ENCODE data around the gene VSX1. TPM values are rescaled to one million over a fixed set of nuclear protein-coding genes. Genes with fewer than 3 reads are reported as not detected.
A peak's percentile ranks its signal among the peaks of the same experiment; 100 is the strongest.

Gene VSX1
- total RNA-seq, 4 donors from 2014 or later = not detected

DNA sequence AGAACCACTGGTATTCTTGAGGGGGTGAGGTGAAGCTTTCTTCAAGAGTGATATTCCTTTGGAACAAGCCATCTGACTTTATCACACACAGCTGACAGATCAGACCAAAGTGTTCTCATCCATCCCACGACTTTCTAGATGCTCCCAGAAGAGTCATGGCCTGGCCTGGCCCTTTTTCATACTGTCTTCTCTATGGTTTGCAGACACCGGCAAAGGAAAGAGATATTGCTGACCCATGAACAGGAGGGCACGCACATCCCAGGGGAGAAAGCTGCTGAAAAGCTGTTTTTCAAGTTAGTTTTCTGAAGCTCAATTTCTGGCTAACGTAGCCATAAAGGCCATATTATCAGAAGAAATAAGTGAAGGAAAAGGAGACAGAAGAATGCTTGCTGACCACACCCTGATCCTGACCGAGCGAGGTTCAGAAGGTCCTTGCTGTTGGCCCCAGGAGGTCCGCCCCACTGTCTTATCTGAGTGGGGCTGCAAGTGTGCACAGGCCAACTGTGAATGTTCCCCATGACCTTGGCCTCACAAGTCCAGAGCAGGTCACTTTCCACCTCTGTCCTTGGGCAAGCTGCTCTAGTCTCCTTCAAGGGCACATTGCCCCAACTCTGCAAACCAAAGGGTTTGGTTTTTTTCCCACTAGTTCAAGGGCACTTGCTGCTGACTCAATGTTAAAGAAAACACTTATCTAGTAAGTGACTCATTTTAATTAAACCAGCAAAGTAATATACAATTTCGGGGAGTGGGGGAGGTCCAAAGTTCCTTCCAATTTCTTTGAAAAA, 26.0 kb downstream of the VSX1 start:
- no peak for ATAC-seq
- H3K27ac ChIP-seq = peak overlapping the region; percentile 20 to 97 (median 96)
- no peaks in the 10 kb centered on the region for H3K9me3 ChIP-seq
- H3K4me1 ChIP-seq = peaks cover 11 to 77% (median 64%) of the 10 kb centered on the region in 3 donors
- no peaks in the 10 kb centered on the region for H3K27me3 ChIP-seq
- peak overlapping the region; percentile 77 to 83 for H3K4me3 ChIP-seq
- 54 to 65% methylated on average over 4 to 8 of the region's 8 CpGs for WGBS, 2 donors (ENCODE audit: low coverage in 1 of 2)
- no peaks in the 10 kb centered on the region for H3K36me3 ChIP-seq
- TF ChIP-seq, protein P1, sequence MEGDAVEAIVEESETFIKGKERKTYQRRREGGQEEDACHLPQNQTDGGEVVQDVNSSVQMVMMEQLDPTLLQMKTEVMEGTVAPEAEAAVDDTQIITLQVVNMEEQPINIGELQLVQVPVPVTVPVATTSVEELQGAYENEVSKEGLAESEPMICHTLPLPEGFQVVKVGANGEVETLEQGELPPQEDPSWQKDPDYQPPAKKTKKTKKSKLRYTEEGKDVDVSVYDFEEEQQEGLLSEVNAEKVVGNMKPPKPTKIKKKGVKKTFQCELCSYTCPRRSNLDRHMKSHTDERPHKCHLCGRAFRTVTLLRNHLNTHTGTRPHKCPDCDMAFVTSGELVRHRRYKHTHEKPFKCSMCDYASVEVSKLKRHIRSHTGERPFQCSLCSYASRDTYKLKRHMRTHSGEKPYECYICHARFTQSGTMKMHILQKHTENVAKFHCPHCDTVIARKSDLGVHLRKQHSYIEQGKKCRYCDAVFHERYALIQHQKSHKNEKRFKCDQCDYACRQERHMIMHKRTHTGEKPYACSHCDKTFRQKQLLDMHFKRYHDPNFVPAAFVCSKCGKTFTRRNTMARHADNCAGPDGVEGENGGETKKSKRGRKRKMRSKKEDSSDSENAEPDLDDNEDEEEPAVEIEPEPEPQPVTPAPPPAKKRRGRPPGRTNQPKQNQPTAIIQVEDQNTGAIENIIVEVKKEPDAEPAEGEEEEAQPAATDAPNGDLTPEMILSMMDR (IDR thresholded peaks at IDR 0.05) = no peak
- TF ChIP-seq POLR2AphosphoS5 (IDR thresholded peaks at IDR 0.05) (no peak), EP300 (IDR thresholded peaks at IDR 0.05) (no peak), POLR2A (IDR thresholded peaks at IDR 0.05) (no peak)

DNA sequence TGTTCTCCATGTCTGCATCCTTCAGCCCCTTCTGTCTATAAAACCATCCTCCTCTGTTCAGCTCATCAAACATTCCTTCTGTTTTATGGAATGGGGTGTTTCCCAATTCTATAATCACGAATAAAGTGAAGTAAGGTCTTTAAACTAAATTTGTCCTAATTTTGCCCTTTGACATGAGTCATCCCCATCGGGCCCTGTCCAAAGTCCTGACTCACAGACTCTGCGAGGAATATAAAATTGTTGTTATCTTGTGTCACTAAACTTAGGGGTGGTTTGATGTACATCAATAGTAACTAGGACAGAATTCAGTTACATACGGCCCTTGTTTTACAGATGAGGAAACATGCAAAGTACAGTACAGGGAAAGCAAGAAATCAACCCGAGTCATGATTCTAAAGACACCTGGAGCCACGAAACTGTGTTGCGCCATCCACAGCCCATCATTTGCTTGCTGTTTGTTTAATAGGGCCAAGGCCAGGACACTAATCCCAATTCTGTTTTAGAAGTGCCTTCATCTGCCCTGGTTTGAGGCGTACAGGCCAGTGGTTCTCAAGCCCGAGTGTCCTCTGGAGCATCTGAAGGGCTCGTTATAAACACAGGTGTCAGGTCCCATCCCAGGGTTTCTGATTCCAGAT, 26.8 kb downstream of the VSX1 start:
- ATAC-seq = no peak
- WGBS, 2 donors (ENCODE audit: low coverage in 1 of 2) = 60 to 90% methylated on average over 5 to 10 of the region's 10 CpGs
- Histone ChIP-seq H3K27ac (peak overlapping the region; percentile 75 to 97 (median 96)), H3K4me1 (peaks cover 13 to 85% (median 72%) of the 10 kb centered on the region in 3 donors), H3K27me3 (no peaks in the 10 kb centered on the region), H3K4me3 (no peak overlapping the region), H3K36me3 (no peaks in the 10 kb centered on the region), H3K9me3 (no peaks in the 10 kb centered on the region)
- peak; percentile 51 for TF ChIP-seq POLR2AphosphoS5 (IDR thresholded peaks at IDR 0.05)
- TF ChIP-seq, protein P1 (IDR thresholded peaks at IDR 0.05) = no peak

DNA sequence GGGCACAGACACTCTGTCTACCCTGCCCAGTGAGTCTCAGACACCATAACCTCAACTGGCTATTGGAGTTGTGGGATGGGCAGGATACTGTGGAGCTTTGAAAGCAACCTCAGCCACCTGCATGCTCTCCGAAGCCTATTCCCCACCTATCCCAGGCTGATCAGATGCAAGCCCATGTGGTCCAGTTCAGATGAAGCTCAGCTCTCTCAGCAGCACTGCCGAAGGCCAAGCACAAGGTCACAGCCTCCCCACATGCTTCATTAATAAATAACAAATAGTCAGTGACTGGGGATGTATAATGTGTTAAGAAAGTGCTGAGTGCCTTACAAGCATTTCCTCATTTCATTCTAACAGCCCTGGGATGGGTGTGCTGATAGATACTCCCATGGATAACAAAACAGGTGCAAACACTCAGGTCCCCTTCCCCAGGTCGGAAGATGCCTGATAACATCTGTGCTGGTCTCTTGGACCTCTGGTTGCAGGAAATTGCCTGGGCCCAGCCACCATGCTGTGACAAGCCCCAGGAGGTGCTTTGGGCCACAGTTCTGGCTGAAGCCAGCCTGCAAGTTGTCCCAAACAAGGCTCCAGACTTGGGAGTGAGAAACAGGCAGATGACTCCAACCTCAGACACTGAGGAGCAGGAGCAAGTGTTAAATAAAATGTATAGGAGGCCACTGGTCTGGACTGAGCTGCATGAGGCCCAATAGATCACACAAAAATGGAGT, 27.7 kb downstream of the VSX1 start:
- TF ChIP-seq POLR2A (IDR thresholded peaks at IDR 0.05) (no peak), POLR2AphosphoS5 (IDR thresholded peaks at IDR 0.05) (no peak), EP300 (IDR thresholded peaks at IDR 0.05) (no peak)
- TF ChIP-seq, protein P1 (IDR thresholded peaks at IDR 0.05) = no peak
- 24 to 50% methylated on average over 2 of the region's 3 CpGs for WGBS, 2 donors (ENCODE audit: low coverage in 1 of 2)
- Histone ChIP-seq H3K27me3 (no peaks in the 10 kb centered on the region), H3K4me3 (no peak overlapping the region), H3K9me3 (no peaks in the 10 kb centered on the region), H3K4me1 (peaks cover 18 to 89% (median 75%) of the 10 kb centered on the region in 3 donors), H3K36me3 (no peaks in the 10 kb centered on the region), H3K27ac (peak overlapping the region; percentile 75 to 97 (median 96))
- no peak for ATAC-seq

DNA sequence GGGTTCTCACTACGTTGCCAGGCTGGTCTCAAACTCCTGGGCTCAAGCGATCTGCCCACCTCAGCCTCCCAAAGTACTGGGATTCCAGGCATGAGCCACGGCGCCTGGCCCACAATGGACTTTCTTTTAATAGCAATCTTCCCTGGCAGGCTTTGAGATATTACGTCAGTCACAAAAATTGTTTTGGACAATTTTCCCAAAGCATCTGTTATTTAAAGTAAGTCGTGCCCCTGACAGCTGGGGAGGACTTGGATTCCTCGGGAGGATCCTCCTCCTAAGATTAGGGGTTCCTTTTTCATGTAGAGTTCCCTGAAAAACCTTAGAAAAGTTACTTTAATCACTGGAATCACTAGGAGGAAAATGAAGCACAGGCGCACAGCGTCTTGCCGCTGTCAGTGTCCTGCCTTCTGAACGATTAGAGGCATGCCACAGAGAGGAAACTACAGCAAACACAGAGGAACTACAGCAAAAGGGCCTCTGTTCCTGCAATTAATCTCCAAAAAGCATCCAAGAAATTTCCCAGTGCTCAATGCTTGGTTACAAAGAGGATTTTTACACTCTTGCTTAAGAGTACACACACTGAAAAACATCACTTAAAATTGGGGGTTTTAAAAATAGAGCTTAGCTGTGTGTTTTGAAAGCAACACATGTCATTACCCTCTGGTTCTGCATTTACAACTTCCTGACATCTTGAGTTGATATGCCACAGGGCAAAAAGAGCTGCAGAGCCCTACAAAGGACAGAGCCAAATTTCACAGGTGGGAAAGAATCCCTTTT, 28.5 kb downstream of the VSX1 start:
- Histone ChIP-seq H3K9me3 (no peaks in the 10 kb centered on the region), H3K36me3 (no peaks in the 10 kb centered on the region), H3K4me3 (peak overlapping the region in 1 of 2 donors; percentile 16), H3K27ac (peak overlapping the region; percentile 75 to 97 (median 96)), H3K4me1 (peaks cover 19 to 89% (median 76%) of the 10 kb centered on the region in 3 donors), H3K27me3 (no peaks in the 10 kb centered on the region)
- whole genome bisulfite sequencing, 2 donors (ENCODE audit: low coverage in 1 of 2) = 0 to 8% methylated on average over 10 to 11 of the region's 11 CpGs
- TF ChIP-seq EP300 (IDR thresholded peaks at IDR 0.05) (no peak), POLR2A (IDR thresholded peaks at IDR 0.05) (no peak), POLR2AphosphoS5 (IDR thresholded peaks at IDR 0.05) (peak; percentile 74)
- TF ChIP-seq, protein P1 (IDR thresholded peaks at IDR 0.05) = no peak
- ATAC-seq = peak; percentile 44

All from gastroesophageal sphincter (tissue), 4 donors.